HepG2 (cell line): Measurements from ENCODE around the gene DYRK1B. TPM values are rescaled to one million over a fixed set of nuclear protein-coding genes. Genes with fewer than 3 reads are reported as not detected.

ENCODE experiments used
- ATM ChIP-seq: fragments of 450-650 bp; IDR thresholded peaks from 2 replicates; pipeline ENCODE4 v1.7.1; 2017; ENCODE audit warnings: mild to moderate bottlenecking, borderline replicate concordance
- BHLHE40 ChIP-seq: IDR thresholded peaks from 2 replicates; pipeline ENCODE4 v1.6.1; 2011; ENCODE audit warnings: low read length, improper control_type of control experiment
- CHD2 ChIP-seq: IDR thresholded peaks from 2 replicates; pipeline ENCODE4 v1.6.1; 2011; ENCODE audit warnings: low read depth, low read length, improper control_type of control experiment
- FOSL2 ChIP-seq: sonication (generic); formaldehyde crosslinking; IDR thresholded peaks from 2 replicates; pipeline ENCODE4 v1.4.0; 2020; ENCODE audit warnings: missing genetic modification reagents
- HOXA7 ChIP-seq: sonication (generic); formaldehyde crosslinking; IDR thresholded peaks from 2 replicates; pipeline ENCODE4 v1.8.1; 2022; ENCODE audit warnings: mild to moderate bottlenecking, missing genetic modification reagents, moderate library complexity
- KDM5B ChIP-seq: sonication (generic); formaldehyde crosslinking; IDR thresholded peaks from 2 replicates; pipeline ENCODE4 v1.4.0; 2020; ENCODE audit warnings: missing genetic modification reagents, mild to moderate bottlenecking, borderline replicate concordance
- MYNN ChIP-seq: sonication (generic); formaldehyde crosslinking; IDR thresholded peaks from 2 replicates; pipeline ENCODE4 v1.4.0; 2020; ENCODE audit warnings: mild to moderate bottlenecking, low read depth, missing genetic modification reagents
- NFAT5 ChIP-seq: sonication (generic); formaldehyde crosslinking; IDR thresholded peaks from 2 replicates; pipeline ENCODE4 v1.4.0; 2020; ENCODE audit warnings: missing genetic modification reagents
- NR2F6 ChIP-seq, 2 experiments: IDR thresholded peaks; 2 replicates each; pipeline ENCODE4 v1.6.1; 2016; ENCODE audit warnings: antibody characterized with exemption in 1 of 2, mild to moderate bottlenecking in 1 of 2
- RNF2 ChIP-seq: fragments of 450-650 bp; conservative IDR thresholded peaks from 2 replicates; pipeline ENCODE4 v1.6.1; 2016; ENCODE audit warnings: low read depth
- SSRP1 ChIP-seq: IDR thresholded peaks from 2 replicates; pipeline ENCODE4 v1.6.1; 2016; ENCODE audit warnings: control low read depth
- TP53 ChIP-seq: sonication (generic); formaldehyde crosslinking; conservative IDR thresholded peaks from 2 replicates; pipeline ENCODE4 v1.4.0; 2020; ENCODE audit warnings: missing genetic modification reagents
- ZEB1 ChIP-seq: IDR thresholded peaks from 2 replicates; pipeline ENCODE4 v1.6.1; 2012; ENCODE audit warnings: mild to moderate bottlenecking, low read depth, inconsistent platforms; ENCODE audit not compliant: insufficient replicate concordance
- ZFP41 ChIP-seq: sonication (generic); formaldehyde crosslinking; IDR thresholded peaks from 2 replicates; pipeline ENCODE4 v1.4.0; 2020; ENCODE audit warnings: mild to moderate bottlenecking, missing genetic modification reagents, borderline replicate concordance
- ZNF224 ChIP-seq: sonication (generic); formaldehyde crosslinking; IDR thresholded peaks from 2 replicates; pipeline ENCODE4 v1.5.0; 2020; ENCODE audit warnings: mild to moderate bottlenecking, missing genetic modification reagents
- ZNF292 ChIP-seq: sonication (generic); formaldehyde crosslinking; IDR thresholded peaks from 2 replicates; pipeline ENCODE4 v1.8.1; 2022; ENCODE audit warnings: mild to moderate bottlenecking, low read depth, missing genetic modification reagents, borderline replicate concordance
- ZNF44 ChIP-seq: sonication (generic); formaldehyde crosslinking; IDR thresholded peaks from 2 replicates; pipeline ENCODE4 v1.5.1; 2020; ENCODE audit warnings: mild to moderate bottlenecking, missing genetic modification reagents
- ZNF572 ChIP-seq: sonication (generic); formaldehyde crosslinking; IDR thresholded peaks from 2 replicates; pipeline ENCODE4 v1.5.1; 2020; ENCODE audit warnings: mild to moderate bottlenecking, missing genetic modification reagents
- ZNF678 ChIP-seq: sonication (generic); formaldehyde crosslinking; IDR thresholded peaks from 2 replicates; pipeline ENCODE4 v1.4.0; 2020; ENCODE audit warnings: mild to moderate bottlenecking, missing genetic modification reagents
- ZNF713 ChIP-seq: sonication (generic); formaldehyde crosslinking; IDR thresholded peaks from 2 replicates; pipeline ENCODE4 v1.4.0; 2020; ENCODE audit warnings: mild to moderate bottlenecking, missing genetic modification reagents
- ZNF768 ChIP-seq: sonication (generic); formaldehyde crosslinking; IDR thresholded peaks from 2 replicates; pipeline ENCODE4 v1.4.0; 2020; ENCODE audit warnings: missing genetic modification reagents
- ZNF776 ChIP-seq: sonication (generic); formaldehyde crosslinking; IDR thresholded peaks from 2 replicates; pipeline ENCODE4 v1.4.0; 2020; ENCODE audit warnings: mild to moderate bottlenecking, missing genetic modification reagents
- ZNF792 ChIP-seq: IDR thresholded peaks from 2 replicates; pipeline ENCODE4 v1.6.1; 2016
- polyA plus RNA-seq, 8 experiments: library from polyadenylated mRNA; depleted of rRNA in 3 of 8; stranded (reverse) in 7 of 8; unstranded in 1 of 8; fragments of >200 nt; fragmentation: Illumina TruSeq in 4 of 8; extraction: Trizol in 4 of 8; gene quantifications; 2 replicates each; pipeline versions ENCODE4 v1.2.1 to v1.2.3, GENCODE V29; 2011 to 2016; ENCODE audit warnings: low read depth in 4 of 8, missing spikeins in 1 of 8, mixed read lengths in 1 of 8; ENCODE audit not compliant: insufficient read depth in 1 of 8
- total RNA-seq, 5 experiments: library from RNA; depleted of rRNA; stranded (reverse); fragments of >200 nt; fragmentation: Illumina TruSeq; extraction: Trizol; gene quantifications; 2 replicates each; pipeline ENCODE4 v1.2.3, GENCODE V29; 2016; ENCODE audit warnings: low read depth in 1 of 5
- TF ChIP-seq, protein P1 (sequence below): sonication (generic); formaldehyde crosslinking; IDR thresholded peaks from 2 replicates; pipeline ENCODE4 v1.5.1; 2020; ENCODE audit warnings: missing genetic modification reagents, mild to moderate bottlenecking, borderline replicate concordance
- TF ChIP-seq, protein P2 (sequence below): sonication (generic); formaldehyde crosslinking; IDR thresholded peaks from 2 replicates; pipeline ENCODE4 v1.5.0; 2020; ENCODE audit warnings: mild to moderate bottlenecking, missing genetic modification reagents

Gene DYRK1B
- total and polyA plus RNA-seq, 2 of the 13 experiments (the other 11 are each of a cell fraction or from before 2014, with no cell fraction given) = 0.82 to 1.3 TPM

GRCh38 chr19:39845933-39846677 lies 12.1 kb upstream of the DYRK1B start, which contains the start of gene FBL (continued):
- no peak for TF ChIP-seq ZNF572 (CRISPR knock-in tag)
- TF ChIP-seq ZEB1 = no peak
- no peak for TF ChIP-seq MYNN (CRISPR knock-in tag)
- TF ChIP-seq ZNF224 = 0 out of 2 replicates have a peak, but pooled peaks have one; percentile 50
- TF ChIP-seq ZNF678 (CRISPR knock-in tag) = no peak
- no peak for TF ChIP-seq ZNF792
- peak; percentile 36; the same call in 1 of the 2 replicates for TF ChIP-seq BHLHE40
- no peak for TF ChIP-seq HOXA7 (CRISPR knock-in tag)
- TF ChIP-seq, protein P1, sequence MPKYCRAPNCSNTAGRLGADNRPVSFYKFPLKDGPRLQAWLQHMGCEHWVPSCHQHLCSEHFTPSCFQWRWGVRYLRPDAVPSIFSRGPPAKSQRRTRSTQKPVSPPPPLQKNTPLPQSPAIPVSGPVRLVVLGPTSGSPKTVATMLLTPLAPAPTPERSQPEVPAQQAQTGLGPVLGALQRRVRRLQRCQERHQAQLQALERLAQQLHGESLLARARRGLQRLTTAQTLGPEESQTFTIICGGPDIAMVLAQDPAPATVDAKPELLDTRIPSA (CRISPR knock-in tag) = peak; percentile 60; the same call in 1 of the 2 replicates
- TF ChIP-seq NR2F6 (IDR thresholded peaks at IDR 0.05) = no peak
- no peak for TF ChIP-seq NR2F6 (CRISPR knock-in tag; IDR thresholded peaks at IDR 0.05)
- no peak for TF ChIP-seq ZNF44 (CRISPR knock-in tag)
- no peak for TF ChIP-seq TP53 (CRISPR knock-in tag)
- TF ChIP-seq CHD2 = no peak
- TF ChIP-seq, protein P2, sequence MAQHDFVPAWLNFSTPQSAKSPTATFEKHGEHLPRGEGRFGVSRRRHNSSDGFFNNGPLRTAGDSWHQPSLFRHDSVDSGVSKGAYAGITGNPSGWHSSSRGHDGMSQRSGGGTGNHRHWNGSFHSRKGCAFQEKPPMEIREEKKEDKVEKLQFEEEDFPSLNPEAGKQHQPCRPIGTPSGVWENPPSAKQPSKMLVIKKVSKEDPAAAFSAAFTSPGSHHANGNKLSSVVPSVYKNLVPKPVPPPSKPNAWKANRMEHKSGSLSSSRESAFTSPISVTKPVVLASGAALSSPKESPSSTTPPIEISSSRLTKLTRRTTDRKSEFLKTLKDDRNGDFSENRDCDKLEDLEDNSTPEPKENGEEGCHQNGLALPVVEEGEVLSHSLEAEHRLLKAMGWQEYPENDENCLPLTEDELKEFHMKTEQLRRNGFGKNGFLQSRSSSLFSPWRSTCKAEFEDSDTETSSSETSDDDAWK (CRISPR knock-in tag) = no peak
- TF ChIP-seq ZNF768 (CRISPR knock-in tag) = peak; percentile 61; the same call in 1 of the 2 replicates
- TF ChIP-seq ZNF776 (CRISPR knock-in tag) = no peak; the same call in 1 of the 2 replicates
- TF ChIP-seq ZFP41 (CRISPR knock-in tag) = no peak; the same call in 1 of the 2 replicates
- no peak for TF ChIP-seq RNF2
- no peak for TF ChIP-seq ATM
- TF ChIP-seq SSRP1 (CRISPR knock-in tag) = no peak
- no peak for TF ChIP-seq FOSL2
- TF ChIP-seq ZNF292 (CRISPR knock-in tag) = no peak; the same call in 1 of the 2 replicates
- peak; percentile 26; the same call in 1 of the 2 replicates for TF ChIP-seq NFAT5
- TF ChIP-seq ZNF713 (CRISPR knock-in tag) = 0 out of 2 replicates have a peak, but pooled peaks have one; percentile 14
- TF ChIP-seq KDM5B (CRISPR knock-in tag) = no peak
